ENCODE data around the gene PDE4B. TPM values are rescaled to one million over a fixed set of nuclear protein-coding genes. Genes with fewer than 3 reads are reported as not detected.

Gene PDE4B
- total and polyA plus RNA-seq, 2 donors from 2014 or later: 2.0 to 8.7 TPM

GRCh38 chr1:66046415-66046814, 253.7 kb downstream of the PDE4B start:
- Histone ChIP-seq H3K9me3 (ENCODE audit: control insufficient read depth in 2 of 3, insufficient read depth in 1 of 3, low read length in 3 of 3) (no peaks in the 10 kb centered on the region), H3K27me3 (ENCODE audit: control insufficient read depth, insufficient read depth, low read length) (no peaks in the 10 kb centered on the region), H3K4me1 (ENCODE audit: control insufficient read depth in 2 of 3, insufficient read depth in 2 of 3, low read depth in 1 of 3, low read length in 3 of 3) (no peaks in the 10 kb centered on the region), H3K4me3 (ENCODE audit: low read length in 3 of 3) (no peak overlapping the region), H3K27ac (ENCODE audit: low read depth in 2 of 2, low read length in 2 of 2) (no peak overlapping the region), H3K36me3 (ENCODE audit: control insufficient read depth in 2 of 3, insufficient read depth in 3 of 3, low read length in 3 of 3) (no peaks in the 10 kb centered on the region), H3K9ac (ENCODE audit: low read length in 3 of 3) (no peak overlapping the region)
- intact Hi-C loops (cut with DNase I): no loop called here
- DNase-seq (no peak), FAIRE-seq (no peak)
- no peak for TF ChIP-seq CTCF (IDR thresholded peaks at IDR 0.05; ENCODE audit: borderline replicate concordance, extremely low read depth, insufficient read depth)

GRCh38 chr1:66048011-66048410, 255.3 kb downstream of the PDE4B start:
- Histone ChIP-seq H3K4me1 (ENCODE audit: control insufficient read depth in 2 of 3, insufficient read depth in 2 of 3, low read depth in 1 of 3, low read length in 3 of 3) (no peaks in the 10 kb centered on the region), H3K36me3 (ENCODE audit: control insufficient read depth in 2 of 3, insufficient read depth in 3 of 3, low read length in 3 of 3) (no peaks in the 10 kb centered on the region), H3K27ac (ENCODE audit: low read depth in 2 of 2, low read length in 2 of 2) (no peak overlapping the region), H3K4me3 (ENCODE audit: low read length in 3 of 3) (no peak overlapping the region), H3K27me3 (ENCODE audit: control insufficient read depth, insufficient read depth, low read length) (no peaks in the 10 kb centered on the region), H3K9me3 (ENCODE audit: control insufficient read depth in 2 of 3, insufficient read depth in 1 of 3, low read length in 3 of 3) (no peaks in the 10 kb centered on the region), H3K9ac (ENCODE audit: low read length in 3 of 3) (no peak overlapping the region)
- FAIRE-seq: no peak
- intact Hi-C loops (cut with DNase I): no loop called here
- TF ChIP-seq CTCF (IDR thresholded peaks at IDR 0.05; ENCODE audit: borderline replicate concordance, extremely low read depth, insufficient read depth): no peak
- no peak for DNase-seq

- H3K27ac ChIP-seq (ENCODE audit: low read depth in 2 of 2, low read length in 2 of 2): no peak overlapping the region
- no peak overlapping the region for H3K4me3 ChIP-seq (ENCODE audit: low read length in 3 of 3)
- H3K36me3 ChIP-seq (ENCODE audit: control insufficient read depth in 2 of 3, insufficient read depth in 3 of 3, low read length in 3 of 3): no peaks in the 10 kb centered on the region
- FAIRE-seq: no peak
- no peak overlapping the region for H3K9ac ChIP-seq (ENCODE audit: low read length in 3 of 3)
- no peaks in the 10 kb centered on the region for H3K4me1 ChIP-seq (ENCODE audit: control insufficient read depth in 2 of 3, insufficient read depth in 2 of 3, low read depth in 1 of 3, low read length in 3 of 3)
- H3K27me3 ChIP-seq (ENCODE audit: control insufficient read depth, insufficient read depth, low read length): no peaks in the 10 kb centered on the region
- H3K9me3 ChIP-seq (ENCODE audit: control insufficient read depth in 2 of 3, insufficient read depth in 1 of 3, low read length in 3 of 3): no peaks in the 10 kb centered on the region
- TF ChIP-seq CTCF (IDR thresholded peaks at IDR 0.05; ENCODE audit: borderline replicate concordance, extremely low read depth, insufficient read depth): no peak
- no peak for DNase-seq
- intact Hi-C loops (cut with DNase I): no loop called here
Observed at GRCh38 chr1:66050123-66050522, 257.4 kb downstream of the PDE4B start.

GRCh38 chr1:66050633-66051032, 257.9 kb downstream of the PDE4B start:
- Histone ChIP-seq H3K27ac (ENCODE audit: low read depth in 2 of 2, low read length in 2 of 2) (no peak overlapping the region), H3K36me3 (ENCODE audit: control insufficient read depth in 2 of 3, insufficient read depth in 3 of 3, low read length in 3 of 3) (no peaks in the 10 kb centered on the region), H3K27me3 (ENCODE audit: control insufficient read depth, insufficient read depth, low read length) (no peaks in the 10 kb centered on the region), H3K9ac (ENCODE audit: low read length in 3 of 3) (no peak overlapping the region), H3K4me3 (ENCODE audit: low read length in 3 of 3) (no peak overlapping the region), H3K4me1 (ENCODE audit: control insufficient read depth in 2 of 3, insufficient read depth in 2 of 3, low read depth in 1 of 3, low read length in 3 of 3) (no peaks in the 10 kb centered on the region), H3K9me3 (ENCODE audit: control insufficient read depth in 2 of 3, insufficient read depth in 1 of 3, low read length in 3 of 3) (no peaks in the 10 kb centered on the region)
- no peak for FAIRE-seq
- no peak for DNase-seq
- TF ChIP-seq CTCF (IDR thresholded peaks at IDR 0.05; ENCODE audit: borderline replicate concordance, extremely low read depth, insufficient read depth): no peak
- intact Hi-C loops (cut with DNase I): no loop called here

Measured in kidney (tissue), 14 donors.